HepG2 (cell line): ENCODE results near the gene NKAIN4. TPM values are rescaled to one million over a fixed set of nuclear protein-coding genes. Genes with fewer than 3 reads are reported as not detected.

Source experiments
- BCL6 ChIP-seq: IDR thresholded peaks from 2 replicates; pipeline ENCODE4 v1.6.1; 2016; ENCODE audit warnings: missing genetic modification reagents, missing compliant biosample characterization
- BORCS8-MEF2B ChIP-seq: sonication (generic); formaldehyde crosslinking; IDR thresholded peaks from 2 replicates; pipeline ENCODE4 v1.8.0; 2022; ENCODE audit warnings: mild to moderate bottlenecking, missing genetic modification reagents
- CHD2 ChIP-seq: IDR thresholded peaks from 2 replicates; pipeline ENCODE4 v1.6.1; 2011; ENCODE audit warnings: low read depth, low read length, improper control_type of control experiment
- DBP ChIP-seq: sonication (generic); formaldehyde crosslinking; IDR thresholded peaks from 2 replicates; pipeline ENCODE4 v1.4.0; 2020; ENCODE audit warnings: missing genetic modification reagents; ENCODE audit errors: not compliant biosample characterization
- FOXP4 ChIP-seq: sonication (generic); formaldehyde crosslinking; IDR thresholded peaks from 2 replicates; pipeline ENCODE4 v1.4.0; 2020; ENCODE audit warnings: missing genetic modification reagents
- GMEB1 ChIP-seq: sonication (generic); formaldehyde crosslinking; IDR thresholded peaks from 2 replicates; pipeline ENCODE4 v1.5.1; 2020; ENCODE audit warnings: missing genetic modification reagents, mild to moderate bottlenecking, borderline replicate concordance
- KLF6 ChIP-seq: IDR thresholded peaks from 2 replicates; pipeline ENCODE4 v1.8.0; 2016; ENCODE audit warnings: missing biosample characterization, missing genetic modification reagents
- MLXIP ChIP-seq: sonication (generic); formaldehyde crosslinking; IDR thresholded peaks from 2 replicates; pipeline ENCODE4 v1.9.0; 2021; ENCODE audit warnings: missing genetic modification reagents, borderline replicate concordance
- PAF1 ChIP-seq: IDR thresholded peaks from 2 replicates; pipeline ENCODE4 v1.6.1; 2016; ENCODE audit warnings: missing genetic modification reagents, missing compliant biosample characterization
- SMYD3 ChIP-seq: sonication (generic); formaldehyde crosslinking; IDR thresholded peaks from 2 replicates; pipeline ENCODE4 v1.8.1; 2023; ENCODE audit warnings: mild to moderate bottlenecking, missing genetic modification reagents
- SNAPC2 ChIP-seq: sonication (generic); formaldehyde crosslinking; IDR thresholded peaks from 2 replicates; pipeline ENCODE4 v1.8.1; 2022; ENCODE audit warnings: mild to moderate bottlenecking, missing genetic modification reagents
- SP140L ChIP-seq: sonication (generic); formaldehyde crosslinking; IDR thresholded peaks from 2 replicates; pipeline ENCODE4 v1.4.0; 2020; ENCODE audit warnings: missing genetic modification reagents, borderline replicate concordance
- SRF ChIP-seq: IDR thresholded peaks from 2 replicates; pipeline ENCODE4 v1.6.1; 2011; ENCODE audit warnings: mild to moderate bottlenecking, low read depth, low read length, moderate library complexity
- ZNF547 ChIP-seq: sonication (generic); formaldehyde crosslinking; IDR thresholded peaks from 2 replicates; pipeline ENCODE4 v1.5.1; 2020; ENCODE audit warnings: mild to moderate bottlenecking, missing genetic modification reagents
- ZNF737 ChIP-seq: sonication (generic); formaldehyde crosslinking; IDR thresholded peaks from 2 replicates; pipeline ENCODE4 v1.5.0; 2020; ENCODE audit warnings: missing genetic modification reagents, mild to moderate bottlenecking, borderline replicate concordance
- ZNF766 ChIP-seq: sonication (generic); formaldehyde crosslinking; IDR thresholded peaks from 2 replicates; pipeline ENCODE4 v1.5.0; 2020; ENCODE audit warnings: missing genetic modification reagents, borderline replicate concordance
- polyA plus RNA-seq, 8 experiments: library from polyadenylated mRNA; depleted of rRNA in 3 of 8; stranded (reverse) in 7 of 8; unstranded in 1 of 8; fragments of >200 nt; fragmentation: Illumina TruSeq in 4 of 8; extraction: Trizol in 4 of 8; gene quantifications; 2 replicates each; pipeline versions ENCODE4 v1.2.1 to v1.2.3, GENCODE V29; 2011 to 2016; ENCODE audit warnings: low read depth in 4 of 8, missing spikeins in 1 of 8, mixed read lengths in 1 of 8; ENCODE audit not compliant: insufficient read depth in 1 of 8
- total RNA-seq, 5 experiments: library from RNA; depleted of rRNA; stranded (reverse); fragments of >200 nt; fragmentation: Illumina TruSeq; extraction: Trizol; gene quantifications; 2 replicates each; pipeline ENCODE4 v1.2.3, GENCODE V29; 2016; ENCODE audit warnings: low read depth in 1 of 5
- TF ChIP-seq, protein P1 (sequence below): sonication (generic); formaldehyde crosslinking; IDR thresholded peaks from 2 replicates; pipeline ENCODE4 v1.5.0; 2020; ENCODE audit warnings: mild to moderate bottlenecking, missing genetic modification reagents, moderate library complexity
- TF ChIP-seq, protein P2 (sequence below): conservative IDR thresholded peaks from 2 replicates; pipeline ENCODE4 v1.6.1; 2018; ENCODE audit warnings: missing genetic modification reagents

NKAIN4 gene
- total and polyA plus RNA-seq, 2 of the 13 experiments (the other 11 are each of a cell fraction or from before 2014, with no cell fraction given), result not detected

DNA sequence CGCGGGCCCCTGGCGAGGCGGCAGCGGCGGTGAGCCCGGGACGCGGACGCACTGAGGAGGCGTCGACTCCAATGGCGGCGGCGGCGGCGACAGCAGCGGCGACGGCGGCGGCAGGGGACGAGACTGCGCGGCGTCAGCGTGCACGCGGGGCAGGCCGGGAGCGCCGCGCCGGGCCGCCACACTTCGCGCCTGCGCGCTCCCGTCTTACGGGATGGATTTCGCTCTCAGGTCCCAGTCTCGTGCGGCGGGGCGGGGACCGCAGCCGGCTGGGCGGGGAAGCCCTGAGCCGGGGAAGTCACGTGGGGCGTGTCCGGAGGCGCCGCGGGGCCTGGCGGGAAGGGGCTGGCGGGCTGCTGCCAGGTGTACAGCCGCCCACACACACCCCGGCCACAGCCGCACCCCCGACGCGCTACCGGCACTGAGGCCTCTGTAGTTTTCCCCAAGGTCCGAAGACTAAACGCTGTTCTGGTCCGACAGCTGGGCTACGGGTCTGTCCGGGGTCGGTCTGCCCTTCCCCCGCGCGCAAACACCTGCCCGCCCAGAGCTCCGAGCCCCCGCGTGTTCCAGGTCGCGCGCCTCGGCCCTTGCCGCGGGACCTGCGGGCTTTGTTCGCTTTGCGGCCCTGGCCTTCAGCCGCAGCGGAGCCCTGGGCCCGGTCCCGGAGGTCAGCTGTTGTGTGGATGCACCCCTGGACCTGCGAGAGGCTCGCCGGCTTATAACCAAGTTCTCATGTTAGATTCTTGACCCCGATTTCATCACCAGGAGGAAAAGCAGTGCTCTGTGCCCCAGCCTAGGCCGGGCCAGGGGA, 38.0 kb downstream of the NKAIN4 start, which contains the start of gene YTHDF1 (continued):
- TF ChIP-seq BCL6, result 0 out of 2 replicates have a peak, but pooled peaks have one; percentile 20
- peak; percentile 95 for TF ChIP-seq BORCS8-MEF2B (CRISPR knock-in tag)
- TF ChIP-seq, protein P1, sequence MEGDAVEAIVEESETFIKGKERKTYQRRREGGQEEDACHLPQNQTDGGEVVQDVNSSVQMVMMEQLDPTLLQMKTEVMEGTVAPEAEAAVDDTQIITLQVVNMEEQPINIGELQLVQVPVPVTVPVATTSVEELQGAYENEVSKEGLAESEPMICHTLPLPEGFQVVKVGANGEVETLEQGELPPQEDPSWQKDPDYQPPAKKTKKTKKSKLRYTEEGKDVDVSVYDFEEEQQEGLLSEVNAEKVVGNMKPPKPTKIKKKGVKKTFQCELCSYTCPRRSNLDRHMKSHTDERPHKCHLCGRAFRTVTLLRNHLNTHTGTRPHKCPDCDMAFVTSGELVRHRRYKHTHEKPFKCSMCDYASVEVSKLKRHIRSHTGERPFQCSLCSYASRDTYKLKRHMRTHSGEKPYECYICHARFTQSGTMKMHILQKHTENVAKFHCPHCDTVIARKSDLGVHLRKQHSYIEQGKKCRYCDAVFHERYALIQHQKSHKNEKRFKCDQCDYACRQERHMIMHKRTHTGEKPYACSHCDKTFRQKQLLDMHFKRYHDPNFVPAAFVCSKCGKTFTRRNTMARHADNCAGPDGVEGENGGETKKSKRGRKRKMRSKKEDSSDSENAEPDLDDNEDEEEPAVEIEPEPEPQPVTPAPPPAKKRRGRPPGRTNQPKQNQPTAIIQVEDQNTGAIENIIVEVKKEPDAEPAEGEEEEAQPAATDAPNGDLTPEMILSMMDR, result peak; percentile 20
- peak; percentile 96 for TF ChIP-seq GMEB1
- no peak for TF ChIP-seq ZNF737
- TF ChIP-seq SNAPC2 (CRISPR knock-in tag), result peak; percentile 92
- peak; percentile 95 for TF ChIP-seq ZNF766 (CRISPR knock-in tag)
- TF ChIP-seq MLXIP (CRISPR knock-in tag), result peak; percentile 72; the same call in 1 of the 2 replicates
- peak; percentile 98 for TF ChIP-seq ZNF547 (CRISPR knock-in tag)
- peak; percentile 89; the same call in 1 of the 2 replicates for TF ChIP-seq KLF6 (CRISPR knock-in tag)
- TF ChIP-seq SMYD3 (CRISPR knock-in tag), result peak; percentile 85
- TF ChIP-seq SRF, result no peak
- peak; percentile 52; the same call in 1 of the 2 replicates for TF ChIP-seq CHD2
- TF ChIP-seq SP140L (CRISPR knock-in tag), result no peak
- peak; percentile 80 for TF ChIP-seq FOXP4
- no peak for TF ChIP-seq PAF1 (CRISPR knock-in tag)
- TF ChIP-seq, protein P2, sequence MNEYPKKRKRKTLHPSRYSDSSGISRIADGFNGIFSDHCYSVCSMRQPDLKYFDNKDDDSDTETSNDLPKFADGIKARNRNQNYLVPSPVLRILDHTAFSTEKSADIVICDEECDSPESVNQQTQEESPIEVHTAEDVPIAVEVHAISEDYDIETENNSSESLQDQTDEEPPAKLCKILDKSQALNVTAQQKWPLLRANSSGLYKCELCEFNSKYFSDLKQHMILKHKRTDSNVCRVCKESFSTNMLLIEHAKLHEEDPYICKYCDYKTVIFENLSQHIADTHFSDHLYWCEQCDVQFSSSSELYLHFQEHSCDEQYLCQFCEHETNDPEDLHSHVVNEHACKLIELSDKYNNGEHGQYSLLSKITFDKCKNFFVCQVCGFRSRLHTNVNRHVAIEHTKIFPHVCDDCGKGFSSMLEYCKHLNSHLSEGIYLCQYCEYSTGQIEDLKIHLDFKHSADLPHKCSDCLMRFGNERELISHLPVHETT (CRISPR knock-in tag), result peak; percentile 94
- TF ChIP-seq DBP, result peak; percentile 91
